Activated CD4-positive, alpha-beta T cell treated with anti-CD3 and anti-CD28 coated beads, Interleukin-10, Interleukin-2, amounts not matched to agents 100 ng/mL and 50 ng/mL, durations not matched to agents 16 hours and 8 hours (primary cell): ENCODE results near the gene NKX6-2.
"Not testable (repeated sequence)": the region's sequence is repeated elsewhere in the genome, so short reads cannot be mapped to it uniquely, and the experiment has no call there.

ENCODE experiments used
- DNase-seq: peaks from one replicate; pipeline ENCODE4 v3.0.0-alpha.2; 2020

Gene NKX6-2

DNA sequence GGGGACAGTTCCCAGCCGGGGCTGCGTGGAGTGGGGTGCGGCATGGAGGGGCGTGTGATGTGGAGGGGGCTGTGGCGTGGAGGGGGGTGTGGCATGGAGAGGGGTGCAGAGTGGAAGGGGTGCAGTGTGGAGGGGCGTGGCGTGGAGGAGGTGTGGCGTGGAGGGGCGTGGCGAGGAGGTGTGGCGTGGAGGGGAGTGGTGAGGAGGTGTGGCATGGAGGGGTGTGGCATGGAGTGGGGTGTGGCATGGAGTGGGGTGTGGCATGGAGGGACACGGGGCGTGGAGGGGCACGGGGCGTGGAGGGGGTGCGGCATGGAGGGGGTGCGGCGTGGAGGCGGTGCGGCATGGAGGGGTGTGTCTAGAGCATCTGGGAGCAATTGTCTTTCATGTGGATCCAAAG lies 33.6 kb downstream of the NKX6-2 start:
- DNase-seq = no peak

DNA sequence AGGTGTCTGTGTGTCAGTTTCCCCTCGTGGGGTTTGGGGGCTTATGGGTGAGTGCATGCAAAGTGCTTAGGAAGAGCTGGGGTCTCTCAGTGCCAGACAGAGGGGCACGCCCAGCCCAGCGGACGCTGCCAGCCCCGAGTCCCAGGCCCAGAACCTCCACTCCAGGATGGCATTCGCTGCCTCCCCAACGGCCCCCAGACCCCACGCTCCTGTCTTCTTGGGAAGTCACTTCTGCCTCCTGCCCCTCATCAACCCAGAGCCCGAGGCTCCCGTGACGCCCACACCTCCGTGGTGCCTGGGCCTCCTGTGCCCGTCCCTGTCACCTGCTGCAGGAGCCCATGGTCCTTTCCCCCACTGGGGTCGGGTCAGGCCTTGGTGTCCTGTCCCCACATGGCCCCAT lies 35.0 kb downstream of the NKX6-2 start:
- no peak for DNase-seq

DNA sequence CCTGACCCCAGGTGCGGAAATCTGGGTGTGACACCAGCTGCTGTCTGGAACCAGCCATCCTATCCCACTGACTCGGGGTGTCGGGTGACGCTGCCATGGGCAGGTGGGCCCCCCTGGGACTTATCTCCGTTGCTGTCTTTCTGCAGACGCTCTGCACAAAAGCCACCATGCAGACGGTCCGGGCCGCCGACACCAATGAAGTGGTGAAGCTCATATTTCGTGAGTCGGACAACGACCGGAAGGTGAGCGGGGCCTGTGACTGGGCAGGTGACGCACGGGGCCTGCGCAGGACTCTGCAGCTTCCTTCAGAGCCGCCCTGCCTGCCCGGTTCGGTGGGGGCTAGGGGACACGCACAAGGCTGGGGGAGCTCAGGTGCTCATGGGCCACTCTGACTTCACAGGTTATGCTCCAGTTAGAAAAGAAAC lies 36.6 kb downstream of the NKX6-2 start:
- DNase-seq = no peak

DNA sequence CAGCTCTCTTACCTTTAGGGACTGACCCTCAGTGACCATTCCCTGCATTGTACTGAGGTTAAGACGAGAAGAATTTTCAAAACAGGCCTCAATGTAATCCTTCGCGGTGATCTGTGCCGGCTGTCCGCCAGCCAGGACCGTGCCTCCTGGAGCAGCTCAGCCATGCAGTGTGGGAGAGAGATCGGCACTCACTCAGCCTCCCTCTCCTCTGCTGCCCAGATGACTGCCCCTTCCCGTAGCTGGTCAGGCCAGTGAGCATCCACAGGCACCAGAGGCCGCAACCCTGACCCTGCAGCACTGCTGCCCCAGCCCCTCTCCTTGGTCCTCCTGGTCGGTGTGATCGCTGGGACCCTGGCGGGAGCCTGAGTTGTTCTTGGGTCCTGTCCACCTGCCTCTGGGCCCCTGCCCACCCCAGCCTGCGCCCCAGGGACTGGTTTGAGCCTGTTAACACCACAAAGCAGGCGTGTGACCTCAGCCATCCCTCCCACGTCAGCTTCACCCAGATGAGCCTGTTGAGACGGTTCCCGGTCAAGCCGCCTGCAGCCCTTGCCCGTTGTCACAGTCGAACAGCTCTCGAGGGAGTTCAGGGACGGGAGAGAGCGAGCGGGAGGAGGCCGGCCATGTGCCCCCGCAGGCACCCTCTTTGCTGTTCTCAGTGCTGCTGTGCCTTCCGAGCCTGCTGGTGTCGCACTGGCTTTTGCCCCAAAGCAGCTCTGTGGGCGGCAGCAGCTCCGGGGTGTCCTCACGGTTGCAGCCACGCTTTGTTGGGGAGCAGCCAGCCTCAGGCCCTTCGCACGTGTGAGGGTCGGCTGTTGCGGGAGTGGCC lies 37.2 kb downstream of the NKX6-2 start:
- DNase-seq = no peak

DNA sequence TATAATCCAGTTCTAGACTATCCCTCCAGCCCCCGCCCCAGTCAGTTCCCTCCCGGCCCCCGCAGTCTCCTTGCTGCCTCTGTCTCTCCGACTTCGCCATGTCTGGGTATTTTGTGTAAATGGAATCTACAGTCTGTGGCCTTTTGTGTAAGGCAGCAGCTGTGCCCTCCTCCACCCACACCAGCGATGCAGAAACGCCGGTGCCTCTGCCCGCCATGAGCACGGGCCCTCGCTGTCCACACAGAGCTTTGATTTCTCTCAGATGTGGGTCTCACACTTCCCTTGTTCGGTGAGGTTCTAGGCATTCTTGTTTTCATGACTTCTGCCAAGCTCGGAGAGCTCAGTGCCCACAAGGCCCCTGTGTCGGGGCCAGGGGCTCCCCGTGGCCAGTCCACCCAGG lies 37.8 kb downstream of the NKX6-2 start:
- no peak for DNase-seq

DNA sequence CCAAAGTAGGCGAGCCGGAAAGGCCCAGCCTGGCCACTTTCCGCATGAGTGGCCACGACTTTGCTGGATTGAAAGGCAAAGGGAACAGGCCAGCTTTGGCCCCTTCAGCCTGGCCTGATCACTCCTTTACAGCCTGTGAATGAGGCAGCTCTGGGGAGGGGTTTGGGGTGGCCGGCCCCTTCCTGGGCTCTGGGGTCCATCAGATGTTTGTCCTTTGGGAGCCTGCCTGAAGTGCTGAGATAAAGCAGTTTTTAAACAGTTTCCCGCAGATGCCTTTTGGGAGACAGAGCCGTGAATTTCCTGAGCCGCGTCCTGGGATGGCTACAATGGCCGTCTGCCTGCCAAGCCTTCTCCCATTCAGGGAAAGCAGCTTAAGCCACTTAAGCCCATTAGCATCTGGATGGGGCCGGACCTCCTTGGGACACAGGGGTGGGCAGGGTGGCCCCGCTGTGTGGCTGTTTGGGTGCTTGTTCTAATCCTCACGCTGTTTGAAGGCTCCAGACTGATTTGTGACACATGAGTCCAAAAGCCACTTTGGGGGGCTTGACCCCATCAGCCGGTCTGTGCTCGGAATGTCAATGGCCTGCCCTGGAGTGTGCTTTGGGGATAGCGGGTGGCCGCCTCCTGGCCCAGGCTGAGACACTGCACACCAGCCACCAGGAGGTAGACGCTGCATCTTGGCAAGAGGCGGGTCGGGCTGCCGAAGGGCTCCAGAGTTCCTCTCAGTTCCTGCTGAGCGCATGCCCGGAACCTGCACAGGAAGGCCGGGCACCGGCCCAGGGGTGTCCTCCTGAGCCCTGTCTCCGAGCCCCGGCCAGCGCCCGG lies 38.9 kb downstream of the NKX6-2 start:
- DNase-seq = no peak

DNA sequence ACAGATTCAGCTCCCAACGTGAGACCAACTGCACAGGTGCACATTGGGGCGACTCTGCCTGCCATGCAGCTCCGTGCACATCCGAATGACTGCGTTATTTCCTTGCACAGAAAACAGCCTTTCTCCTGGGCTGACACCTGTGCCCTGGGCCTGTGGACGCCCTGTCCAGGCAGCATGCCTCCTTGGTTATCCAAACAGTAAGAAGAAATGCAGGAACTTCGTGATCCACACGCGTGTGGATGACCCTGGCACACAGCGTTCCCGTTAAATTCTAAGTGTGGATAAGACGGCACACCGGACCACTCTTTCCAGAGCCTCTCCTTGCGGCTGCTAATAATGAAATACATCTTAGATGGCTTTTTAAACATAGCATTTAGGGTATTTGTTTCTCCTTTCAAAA lies 39.6 kb downstream of the NKX6-2 start:
- DNase-seq = no peak

DNA sequence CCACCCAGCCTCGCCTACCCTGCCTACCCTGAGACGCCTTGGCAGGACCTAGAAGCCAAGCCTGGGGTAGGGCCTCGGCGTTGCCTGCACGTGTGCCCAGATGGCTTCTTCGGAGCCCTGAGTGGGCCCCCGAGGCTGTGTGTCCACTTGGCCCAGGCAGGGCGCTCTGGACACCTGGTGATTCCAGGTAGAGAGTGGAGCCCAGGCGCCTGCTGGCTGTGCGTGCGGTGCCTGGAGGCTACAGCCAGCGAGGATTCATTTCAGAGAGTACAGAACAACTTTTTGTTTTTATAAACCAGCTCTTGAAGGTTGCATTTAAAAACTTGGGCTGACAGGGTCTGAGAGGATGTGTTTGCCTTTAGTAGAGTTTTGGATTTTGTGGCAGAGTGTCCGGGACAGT lies 40.0 kb downstream of the NKX6-2 start:
- no peak for DNase-seq

DNA sequence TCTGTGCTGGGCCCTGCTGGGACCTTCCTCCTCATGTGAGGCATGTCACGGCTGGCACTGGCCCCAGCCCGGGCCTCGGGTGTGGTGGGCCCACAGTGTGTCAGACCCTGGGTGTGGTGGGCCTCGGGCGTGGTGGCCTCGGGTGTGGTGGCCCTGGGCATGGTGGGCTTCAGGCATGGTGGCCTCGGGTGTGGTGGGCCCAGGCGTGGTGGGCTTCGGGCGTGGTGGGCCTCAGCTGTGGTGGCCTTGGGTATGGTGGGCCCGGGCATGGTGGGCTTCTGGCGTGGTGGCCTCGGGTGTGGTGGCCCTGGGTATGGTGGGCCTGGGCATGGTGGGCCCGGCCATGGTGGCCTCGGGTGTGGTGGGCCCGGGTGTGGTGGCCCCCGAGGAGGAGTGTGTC lies 40.4 kb downstream of the NKX6-2 start:
- no peak for DNase-seq

DNA sequence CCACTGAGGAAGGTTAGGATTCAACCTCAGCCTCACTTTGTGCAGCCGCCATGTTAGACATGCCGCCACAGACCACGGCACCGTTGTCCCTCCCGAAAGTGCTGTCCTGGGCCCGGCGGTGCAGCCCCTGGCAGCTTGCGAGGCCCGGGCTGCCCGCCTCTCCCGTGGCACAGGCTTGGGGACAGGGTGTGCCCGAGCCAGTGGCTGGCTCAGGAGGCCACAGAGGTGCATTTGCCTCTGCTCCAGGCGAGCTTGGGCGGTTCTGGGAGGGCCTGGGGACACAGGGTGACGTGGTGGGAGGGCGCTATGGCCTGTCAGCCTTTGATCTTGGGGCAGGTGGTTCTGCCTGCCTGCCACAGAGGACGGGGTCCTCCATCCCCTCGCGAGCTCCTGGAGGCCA lies 41.1 kb downstream of the NKX6-2 start:
- no peak for DNase-seq

DNA sequence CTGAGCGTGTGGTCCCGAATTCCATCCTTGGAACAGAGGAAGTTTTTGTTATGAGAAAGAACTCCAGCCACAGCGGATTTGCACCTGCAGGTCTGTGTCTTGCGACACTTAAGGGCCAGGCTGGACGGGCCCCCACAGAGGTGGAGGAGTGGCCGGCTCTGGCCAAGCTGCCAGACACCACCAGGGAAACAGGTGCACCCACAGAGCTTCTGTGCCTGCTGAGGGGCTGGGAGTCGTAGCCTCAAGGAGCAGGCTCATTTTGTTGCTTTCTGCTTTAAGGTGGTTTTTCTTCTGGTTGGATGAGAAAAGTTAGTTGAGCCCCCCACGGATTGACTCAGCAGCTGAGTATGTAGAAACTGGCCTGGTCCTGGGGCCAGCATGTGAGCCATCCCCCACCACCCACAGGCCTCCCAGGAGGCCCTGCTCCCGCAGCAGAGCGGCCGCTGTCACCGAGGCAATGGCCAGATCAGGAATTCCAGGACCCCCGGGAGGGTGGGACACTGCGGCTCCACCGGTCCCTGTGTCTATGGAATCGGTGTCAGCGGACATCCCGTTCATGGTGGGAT lies 41.9 kb downstream of the NKX6-2 start:
- DNase-seq = no peak

DNA sequence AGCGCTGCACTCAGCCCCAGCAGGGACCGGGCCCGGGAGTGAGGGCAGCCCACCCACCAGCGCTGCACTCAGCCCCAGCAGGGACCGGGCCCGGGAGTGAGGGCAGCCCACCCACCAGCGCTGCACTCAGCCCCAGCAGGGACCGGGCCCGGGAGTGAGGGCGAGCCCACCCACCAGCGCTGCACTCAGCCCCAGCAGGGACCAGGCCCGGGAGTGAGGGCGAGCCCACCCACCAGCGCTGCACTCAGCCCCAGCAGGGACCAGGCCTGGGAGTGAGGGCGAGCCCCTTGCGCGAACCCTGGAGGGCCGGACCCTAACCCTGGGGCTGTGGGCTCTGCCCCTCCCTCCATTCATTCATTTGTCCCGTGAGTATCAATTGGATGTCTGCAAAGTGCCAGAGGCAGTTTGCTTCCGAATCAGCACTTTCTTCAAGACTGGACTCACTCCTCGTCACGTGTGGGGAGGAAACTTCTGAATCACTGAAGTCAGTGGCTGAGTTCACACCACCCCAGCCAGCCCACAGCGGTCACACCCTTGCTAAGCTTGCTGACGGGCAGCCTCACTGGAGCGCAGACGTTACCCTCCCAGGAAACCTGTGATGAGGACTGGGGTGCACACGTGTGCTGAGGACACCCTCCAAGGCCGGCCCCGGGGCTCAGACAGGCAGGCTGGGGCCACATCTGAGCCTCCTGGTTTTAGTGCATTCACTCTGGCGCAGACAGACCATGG lies 42.6 kb downstream of the NKX6-2 start:
- DNase-seq = not testable (repeated sequence)

DNA sequence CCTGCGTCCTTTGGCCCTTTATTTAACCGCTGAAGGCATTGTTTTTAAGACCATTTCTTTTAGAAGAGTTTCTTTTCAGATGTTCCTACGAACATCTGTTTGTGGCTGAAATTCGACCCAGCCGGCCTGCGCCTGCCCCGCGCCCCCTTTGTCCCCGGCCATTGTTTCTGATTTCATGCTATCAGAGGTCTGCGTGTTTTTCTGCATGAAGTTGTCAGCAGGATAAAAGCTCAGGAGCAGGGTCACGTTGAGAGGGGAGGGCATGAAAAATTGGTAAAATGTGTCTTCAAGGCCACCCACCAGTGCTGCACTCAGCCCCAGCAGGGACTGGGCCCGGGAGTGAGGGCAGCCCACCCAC lies 43.1 kb downstream of the NKX6-2 start:
- no peak for DNase-seq

DNA sequence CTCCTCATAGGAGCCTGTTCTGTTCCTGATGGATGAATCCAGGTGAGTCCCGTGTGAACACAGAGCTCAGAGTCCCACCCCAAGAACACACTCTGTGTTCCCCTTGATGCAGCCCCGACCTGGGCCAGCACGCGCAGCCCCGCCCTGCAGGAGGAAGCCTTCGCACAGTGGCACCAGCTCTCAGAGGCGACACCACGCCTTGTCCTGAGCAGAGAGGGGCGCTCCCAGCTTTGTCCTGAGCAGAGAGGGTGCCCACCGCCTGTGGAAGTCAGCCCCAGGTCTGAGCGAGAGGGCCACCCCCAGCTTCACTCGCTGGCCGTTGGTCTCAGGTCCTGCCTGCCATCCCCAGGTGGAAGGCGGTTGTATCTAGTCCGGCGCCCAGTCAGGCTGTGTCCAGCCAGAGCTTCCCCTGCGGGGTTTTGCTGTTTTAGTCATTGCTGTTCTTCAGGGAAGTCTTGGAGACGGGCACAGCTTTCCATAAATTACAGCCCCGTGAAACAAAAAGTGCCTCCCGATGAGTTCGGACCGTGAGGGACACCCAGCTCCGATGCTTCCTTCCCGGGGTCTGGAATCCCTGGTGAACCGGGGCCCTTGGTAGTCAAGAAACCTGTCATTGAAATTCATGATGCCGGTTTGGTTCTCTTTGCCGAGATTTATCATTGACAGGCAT lies 43.6 kb downstream of the NKX6-2 start:
- no peak for DNase-seq

DNA sequence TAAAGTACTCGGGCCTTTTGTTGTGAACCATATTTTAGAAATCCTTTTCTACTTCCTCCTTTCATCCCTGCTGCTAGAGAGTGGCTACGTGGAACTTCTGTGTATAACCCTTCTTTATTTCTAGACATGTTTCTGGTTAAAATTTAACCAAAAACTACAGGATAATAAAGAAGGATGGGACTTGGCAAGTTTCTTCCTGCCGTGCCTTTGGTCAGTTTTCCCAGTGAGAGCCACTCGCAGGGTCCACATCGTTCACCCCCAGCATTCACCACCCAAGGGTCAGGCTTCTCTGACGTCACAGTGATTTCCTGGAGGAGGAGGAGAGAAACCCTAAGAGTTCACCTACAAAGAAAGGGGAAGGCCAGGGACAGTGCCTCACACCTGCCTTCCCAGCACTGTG lies 45.4 kb downstream of the NKX6-2 start:
- no peak for DNase-seq

DNA sequence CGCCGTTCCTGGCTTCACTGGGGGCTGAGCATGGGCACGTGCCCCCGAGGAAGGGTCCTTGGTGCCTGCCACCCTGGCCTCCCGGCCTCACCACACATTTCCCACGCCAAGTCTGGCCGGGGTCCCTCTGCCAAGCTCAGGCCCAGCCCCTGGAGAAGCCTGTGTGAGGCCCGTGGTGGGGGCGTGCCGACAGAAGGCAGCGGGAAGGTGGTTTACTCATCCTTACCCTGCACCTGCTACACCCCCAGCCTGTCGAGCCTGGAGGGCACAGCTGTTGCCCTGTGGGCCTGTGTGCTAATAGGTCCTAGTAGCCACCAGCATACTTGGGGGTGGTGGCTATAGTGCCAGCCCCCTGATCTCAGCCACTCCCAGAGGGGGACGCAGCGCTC lies 46.7 kb downstream of the NKX6-2 start:
- DNase-seq = no peak

DNA sequence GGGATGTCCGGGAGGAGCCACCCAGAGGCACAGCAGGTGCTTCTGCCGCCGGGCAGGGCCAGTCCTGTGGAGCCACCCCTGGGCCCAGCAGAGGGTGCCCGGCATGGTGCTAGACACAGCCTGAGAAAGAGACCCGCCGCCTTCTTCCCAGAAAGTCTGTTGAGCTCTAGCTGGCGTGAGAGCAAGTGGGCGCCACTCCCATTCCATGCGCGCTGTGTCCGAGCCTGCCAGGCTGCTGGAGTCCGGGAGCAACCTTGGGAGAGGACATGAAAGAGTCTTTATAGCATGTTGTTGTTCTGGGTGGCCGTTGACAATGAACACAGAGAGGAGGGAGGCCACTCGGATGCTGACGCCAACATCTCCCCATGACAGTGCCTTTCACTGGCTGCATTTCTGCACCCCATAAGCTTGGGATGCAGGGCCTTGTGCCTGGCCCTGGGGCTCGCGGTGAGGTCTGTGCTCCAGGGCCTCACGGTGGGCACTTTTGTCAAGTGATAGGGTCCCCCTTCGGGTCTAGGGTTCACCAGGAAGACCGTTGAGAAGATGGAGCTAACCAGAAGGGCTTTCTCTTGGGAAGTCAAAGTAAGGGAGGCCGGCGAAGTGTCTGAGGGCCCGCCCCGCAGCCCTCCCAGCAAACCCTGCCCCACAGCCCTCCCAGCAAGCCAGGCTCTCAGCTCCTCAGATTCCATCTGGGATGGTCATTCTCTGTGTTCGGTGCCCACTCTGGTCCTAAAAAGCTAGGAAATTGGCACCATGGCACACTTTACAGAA lies 47.3 kb downstream of the NKX6-2 start:
- no peak for DNase-seq

DNA sequence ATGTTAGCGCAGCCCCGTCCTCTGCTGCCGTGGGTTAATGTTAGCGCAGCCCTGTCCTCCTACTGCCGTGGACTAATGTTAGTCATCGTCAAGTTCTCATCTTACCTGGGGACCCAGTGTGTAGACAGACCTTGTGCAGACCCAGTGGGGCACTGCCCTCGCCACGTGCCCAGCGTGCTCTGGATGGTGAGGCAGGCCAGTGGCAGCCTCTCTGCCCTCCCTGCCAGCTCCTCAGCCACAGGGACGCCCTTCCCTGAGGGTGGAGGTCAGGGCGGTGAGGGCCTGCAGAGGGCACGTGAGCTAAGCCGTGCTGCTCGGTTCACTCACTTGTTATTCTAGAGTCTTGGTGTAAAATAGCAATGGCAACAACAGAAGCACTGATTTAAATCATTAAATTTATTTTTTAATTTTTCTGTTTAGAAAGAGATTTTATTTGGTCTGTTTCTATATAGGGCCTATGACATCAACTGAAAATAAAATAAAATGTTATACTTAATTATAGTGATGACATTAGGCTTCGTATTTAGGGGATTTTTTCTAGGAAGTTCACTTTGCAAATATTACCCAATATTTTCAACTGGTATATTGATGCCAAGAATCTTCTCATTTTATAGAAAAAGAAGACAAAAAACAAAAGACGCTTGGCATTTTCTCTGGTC lies 48.4 kb downstream of the NKX6-2 start:
- no peak for DNase-seq

DNA sequence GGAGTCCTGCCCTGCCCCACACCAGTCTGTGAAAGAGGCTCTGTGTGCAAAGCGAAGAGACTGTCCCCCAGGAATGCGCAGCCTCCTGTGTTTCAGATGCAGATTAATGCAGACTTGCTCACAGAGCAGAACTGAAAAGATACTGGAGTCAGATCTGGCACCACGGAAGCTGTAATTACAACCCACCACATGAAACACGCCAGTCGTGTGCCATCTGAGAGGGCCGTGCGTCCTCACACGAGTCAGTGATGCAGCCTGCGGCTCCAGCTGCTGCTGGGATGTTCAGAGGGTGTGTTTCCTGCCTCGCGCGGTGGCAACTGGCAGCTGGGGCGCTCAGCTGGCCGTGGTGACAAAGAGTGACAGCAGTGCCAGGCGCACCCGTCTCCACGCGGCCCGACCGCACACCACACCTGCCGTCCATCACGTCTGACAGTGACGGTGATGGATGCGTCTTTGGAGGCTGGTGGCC lies 50.0 kb downstream of the NKX6-2 start:
- DNase-seq = no peak

DNA sequence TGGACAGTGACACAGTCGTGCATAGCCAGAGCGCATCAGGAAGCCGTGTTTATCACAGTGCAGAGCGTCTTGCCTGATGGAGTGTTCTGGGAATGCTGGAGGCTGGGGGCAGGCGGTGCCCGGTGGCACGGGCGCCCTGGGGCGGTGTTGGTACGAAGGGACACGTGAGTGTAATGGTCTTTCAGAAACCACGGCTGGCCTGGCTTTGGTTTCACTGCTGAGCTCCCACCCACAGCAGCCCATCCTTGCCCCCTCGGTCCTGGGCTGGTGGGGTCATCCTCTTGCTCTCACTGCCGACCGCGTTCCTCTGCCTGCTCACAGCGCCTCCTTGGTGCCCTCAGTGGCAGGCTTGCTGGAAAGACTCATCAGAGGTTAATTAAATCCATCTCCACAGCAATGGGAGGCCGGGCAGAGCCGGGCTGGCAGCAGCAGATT lies 50.6 kb downstream of the NKX6-2 start:
- no peak for DNase-seq

DNA sequence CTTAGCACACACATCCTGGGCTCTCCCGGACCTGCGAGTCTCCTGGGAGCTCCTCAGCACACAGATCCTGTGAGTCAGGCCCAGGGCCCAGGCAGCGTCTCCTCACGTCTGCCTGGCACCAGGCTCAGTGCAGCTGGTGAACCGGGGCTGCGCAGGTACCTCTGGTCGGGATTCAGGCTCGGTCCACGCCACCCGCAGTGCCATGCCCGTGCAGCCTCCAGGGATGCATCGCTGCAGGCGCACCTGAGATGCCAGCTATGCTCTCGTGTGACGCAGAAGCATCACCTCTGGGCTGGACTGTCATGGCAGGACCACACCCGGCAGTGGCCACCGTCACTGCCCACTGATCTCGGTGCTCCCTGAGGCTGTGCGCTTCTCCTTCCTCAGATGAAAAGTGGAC lies 52.0 kb downstream of the NKX6-2 start:
- DNase-seq = no peak
